ENCODE data around the gene POC1A.

GRCh38 chr3:52121813-52122212 lies 32.4 kb downstream of the POC1A start:
- TF ChIP-seq CTCF (conservative IDR thresholded peaks at IDR 0.05): no peak
- no peak for TF ChIP-seq EZH2 (IDR thresholded peaks at IDR 0.05; ENCODE audit: low read depth)

Measured in PC-9 (cell line).